ENCODE measurements around the gene POU2F3.

POU2F3 gene

GRCh38 chr11:120208777-120209176, 31.2 kb upstream of the POU2F3 start (continued):
- TF ChIP-seq ZBTB48 (tag by site-specific recombination; IDR thresholded peaks at IDR 0.05): no peak
- TF ChIP-seq ZNF571 (tag by site-specific recombination; IDR thresholded peaks at IDR 0.05): no peak
- TF ChIP-seq KLF8 (tag by site-specific recombination; IDR thresholded peaks at IDR 0.05): no peak
- no peak for TF ChIP-seq ZNF433 (tag by site-specific recombination; IDR thresholded peaks at IDR 0.05; ENCODE audit: low read depth)
- TF ChIP-seq ZNF362 (tag by site-specific recombination; IDR thresholded peaks at IDR 0.05): no peak
- TF ChIP-seq ZNF501 (tag by site-specific recombination; IDR thresholded peaks at IDR 0.05): no peak

GRCh38 chr11:120209746-120210625, 30.0 kb upstream of the POU2F3 start:
- POLR2A ChIA-PET: no interaction called here
- TF ChIP-seq ZNF324 (tag by site-specific recombination; IDR thresholded peaks at IDR 0.05) (no peak), ZNF341 (tag by site-specific recombination; IDR thresholded peaks at IDR 0.05; ENCODE audit: low read depth) (0 out of 2 replicates have a peak, but pooled peaks have one; percentile 12)
- H3K9me3 ChIP-seq (ENCODE audit: control insufficient read depth, insufficient read depth, low read depth, low read length): no peaks in the 10 kb centered on the region
- peaks cover 0 to 10% of the 10 kb centered on the region in 2 experiments; a peak in 1 of 3 replicates for H3K36me3 ChIP-seq (ENCODE audit: control insufficient read depth in 2 of 2, insufficient read depth in 1 of 2, low read length in 2 of 2)
- H3K4me1 ChIP-seq (ENCODE audit: control insufficient read depth, insufficient read depth, low read length): peaks cover 7% of the 10 kb centered on the region; the same call in 1 of the 2 replicates
- H3K27ac ChIP-seq (ENCODE audit: extremely low read depth, low read depth, low read length): no peak overlapping the region
- no peak overlapping the region for H3K4me3 ChIP-seq (ENCODE audit: low read depth, low read length)
- CTCF ChIA-PET: interaction anchor here (1.0 kb wide), 2 partner anchors 21 to 90 kb away, joined by 3 read pairs; no protein-coding TSS in a partner anchor

- POLR2A ChIA-PET: no interaction called here
- peak within 1 kb of the TSS; percentile 59; the same call in 1 of the 2 replicates for H3K27ac ChIP-seq (ENCODE audit: extremely low read depth, low read depth, low read length)
- TF ChIP-seq ZNF561 (tag by site-specific recombination; IDR thresholded peaks at IDR 0.05; ENCODE audit: borderline replicate concordance) (no peak), HIC1 (tag by site-specific recombination; IDR thresholded peaks at IDR 0.05) (no peak), GFI1B (tag by site-specific recombination; IDR thresholded peaks at IDR 0.05) (no peak), PATZ1 (tag by site-specific recombination; IDR thresholded peaks at IDR 0.05) (peak; percentile 42; the same call in 1 of the 2 replicates), SP7 (tag by site-specific recombination; IDR thresholded peaks at IDR 0.05) (no peak), HOXD13 (CRISPR knock-in tag; IDR thresholded peaks at IDR 0.05; ENCODE audit: borderline replicate concordance) (no peak), ZBTB10 (tag by site-specific recombination; IDR thresholded peaks at IDR 0.05) (no peak), KLF8 (tag by site-specific recombination; IDR thresholded peaks at IDR 0.05) (no peak), ZNF214 (tag by site-specific recombination; IDR thresholded peaks at IDR 0.05; ENCODE audit: borderline replicate concordance) (no peak), REST (tag by site-specific recombination; IDR thresholded peaks at IDR 0.05) (peak; percentile 78)
Observed at GRCh38 chr11:120210626-120211521, 29.1 kb upstream of the POU2F3 start, which contains the start of gene OAF. TSS of gene OAF (plus strand) at chr11:120211032. CDS start at chr11:120211280, 248 bp downstream.

More at GRCh38 chr11:120210626-120211521, 29.1 kb upstream of the POU2F3 start, which contains the start of gene OAF:
- Histone ChIP-seq H3K9me3 (ENCODE audit: control insufficient read depth, insufficient read depth, low read depth, low read length) (no peaks in the 10 kb centered on the region), H3K4me1 (ENCODE audit: control insufficient read depth, insufficient read depth, low read length) (peaks cover 7% of the 10 kb centered on the region; the same call in 1 of the 2 replicates), H3K36me3 (ENCODE audit: control insufficient read depth in 2 of 2, insufficient read depth in 1 of 2, low read length in 2 of 2) (peaks cover 0 to 13% of the 10 kb centered on the region in 2 experiments; a peak in 1 of 3 replicates), H3K4me3 (ENCODE audit: low read depth, low read length) (peak within 1 kb of the TSS; percentile 52)
- CTCF ChIA-PET: interaction anchor here (1.0 kb wide), 1 partner anchor 20 kb away, joined by 3 read pairs; no protein-coding TSS in a partner anchor
